A549 (cell line): Measurements from ENCODE around the gene ZW10.

Experiments
- CEBPB ChIP-seq, 2 experiments: fragments of >200 bp in 1 of 2; sonication (Bioruptor Twin) in 1 of 2; formaldehyde crosslinking in 1 of 2; IDR thresholded peaks; 2 replicates each; pipeline ENCODE4 v1.6.1; 2012 to 2016
- CHD2 ChIP-seq: fragments of 150-350 bp; IDR thresholded peaks from 2 replicates; pipeline ENCODE4 v1.6.1; 2014; ENCODE audit warnings: low read length; ENCODE audit not compliant: partially characterized antibody
- KDM1A ChIP-seq: fragments of 200-600 bp; sonication (generic); IDR thresholded peaks from 2 replicates; pipeline ENCODE4 v1.6.1; 2016; ENCODE audit warnings: low read depth, mild to moderate bottlenecking
- MAX ChIP-seq: IDR thresholded peaks from 2 replicates; pipeline ENCODE4 v1.6.1; 2012
- RAD21 ChIP-seq, 2 experiments: fragments of >200 bp in 1 of 2; sonication (Bioruptor Twin) in 1 of 2; formaldehyde crosslinking in 1 of 2; IDR thresholded peaks in 1 of 2; conservative IDR thresholded peaks in 1 of 2; 2 replicates in 1 of 2; 3 replicates in 1 of 2; pipeline ENCODE4 v1.6.1; 2012 to 2018; ENCODE audit warnings: inconsistent platforms in 1 of 2
- REST ChIP-seq: fragments of 200-600 bp; sonication (generic); IDR thresholded peaks from 2 replicates; pipeline ENCODE4 v1.6.1; 2016; ENCODE audit warnings: antibody characterized with exemption, mild to moderate bottlenecking, moderate library complexity
- SMC3 ChIP-seq: fragments of >200 bp; sonication (Bioruptor Twin); formaldehyde crosslinking; IDR thresholded peaks from 3 replicates; pipeline ENCODE4 v1.6.1; 2018; ENCODE audit warnings: inconsistent platforms
- TF ChIP-seq, protein P1 (sequence below): fragments of >200 bp; sonication (Bioruptor Twin); formaldehyde crosslinking; IDR thresholded peaks from 3 replicates; pipeline ENCODE4 v1.5.1; 2016

GRCh38 chr11:113695207-113695606 is 78.3 kb downstream of the ZW10 start:
- TF ChIP-seq SMC3 (no peak), CHD2 (no peak), KDM1A (no peak), CEBPB (IDR thresholded peaks at IDR 0.05) (no peak), REST (no peak), RAD21 (conservative IDR thresholded peaks at IDR 0.05 in 1 of 2, IDR thresholded peaks at IDR 0.05 in 1 of 2) (no peak), MAX (no peak)
- TF ChIP-seq, protein P1, sequence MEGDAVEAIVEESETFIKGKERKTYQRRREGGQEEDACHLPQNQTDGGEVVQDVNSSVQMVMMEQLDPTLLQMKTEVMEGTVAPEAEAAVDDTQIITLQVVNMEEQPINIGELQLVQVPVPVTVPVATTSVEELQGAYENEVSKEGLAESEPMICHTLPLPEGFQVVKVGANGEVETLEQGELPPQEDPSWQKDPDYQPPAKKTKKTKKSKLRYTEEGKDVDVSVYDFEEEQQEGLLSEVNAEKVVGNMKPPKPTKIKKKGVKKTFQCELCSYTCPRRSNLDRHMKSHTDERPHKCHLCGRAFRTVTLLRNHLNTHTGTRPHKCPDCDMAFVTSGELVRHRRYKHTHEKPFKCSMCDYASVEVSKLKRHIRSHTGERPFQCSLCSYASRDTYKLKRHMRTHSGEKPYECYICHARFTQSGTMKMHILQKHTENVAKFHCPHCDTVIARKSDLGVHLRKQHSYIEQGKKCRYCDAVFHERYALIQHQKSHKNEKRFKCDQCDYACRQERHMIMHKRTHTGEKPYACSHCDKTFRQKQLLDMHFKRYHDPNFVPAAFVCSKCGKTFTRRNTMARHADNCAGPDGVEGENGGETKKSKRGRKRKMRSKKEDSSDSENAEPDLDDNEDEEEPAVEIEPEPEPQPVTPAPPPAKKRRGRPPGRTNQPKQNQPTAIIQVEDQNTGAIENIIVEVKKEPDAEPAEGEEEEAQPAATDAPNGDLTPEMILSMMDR, result no peak
